PC-3 (cell line): ENCODE data around the gene IPO9. TPM values are rescaled to one million over a fixed set of nuclear protein-coding genes. Genes with fewer than 3 reads are reported as not detected.

Experiments
- ATAC-seq: fragments of 200-7000 bp; cut with Tn5 transposase; 2 replicates; pipeline ENCODE4 v1.9.1; 2020; ENCODE audit warnings: mild to moderate bottlenecking, moderate library complexity
- BruUV-seq: library from RNA; stranded (reverse); fragments of 400-500 nt; replicated peaks from 2 replicates; lab custom pipeline; 2021; lab: Mats Ljungman, UMichigan
- CTCF ChIA-PET: fragments of 300-600 bp; sonication (Branson Sonifier 250); formaldehyde crosslinking; loops from one replicate; lab custom pipeline; 2022; ENCODE audit warnings: antibody characterized with exemption; lab: Charles Lee
- POLR2A ChIA-PET: fragments of 300-600 bp; sonication (Branson Sonifier 250); formaldehyde crosslinking; loops from one replicate; lab custom pipeline; 2022; ENCODE audit warnings: antibody characterized with exemption; ENCODE audit not compliant: unreplicated experiment; lab: Charles Lee
- DNase-seq: peaks from one replicate; pipeline ENCODE4 v3.0.0-alpha.2; 2015
- H2AFZ ChIP-seq: fragments of 300-600 bp; sonication (generic); 2 replicates; pipeline ENCODE4 v1.6.0; 2016; ENCODE audit warnings: antibody characterized with exemption, low read length
- H3F3A ChIP-seq: fragments of 300-600 bp; sonication (generic); one replicate; pipeline ENCODE4 v1.6.0; 2017; ENCODE audit warnings: antibody characterized with exemption, low read length, control low read depth, mild to moderate bottlenecking; ENCODE audit not compliant: unreplicated experiment
- H3K27ac ChIP-seq: fragments of 300-600 bp; sonication (generic); 2 replicates; pipeline ENCODE4 v1.5.1; 2016; ENCODE audit warnings: mild to moderate bottlenecking, low read length
- H3K27me3 ChIP-seq: fragments of 300-600 bp; sonication (generic); 2 replicates; pipeline ENCODE4 v1.6.1; 2016; ENCODE audit warnings: low read length, mixed read lengths
- H3K36me3 ChIP-seq: fragments of 300-600 bp; sonication (generic); 2 replicates; pipeline ENCODE4 v1.6.1; 2016; ENCODE audit warnings: low read depth, mixed run types, low read length, mixed read lengths
- H3K4me1 ChIP-seq: fragments of 300-600 bp; sonication (generic); 2 replicates; pipeline ENCODE4 v1.5.1; 2016; ENCODE audit warnings: low read length; ENCODE audit not compliant: insufficient read depth
- H3K4me2 ChIP-seq: fragments of 300-600 bp; sonication (generic); 2 replicates; pipeline ENCODE4 v1.6.0; 2016; ENCODE audit warnings: low read length
- H3K4me3 ChIP-seq: fragments of 300-600 bp; sonication (generic); 2 replicates; pipeline ENCODE4 v1.5.1; 2016; ENCODE audit warnings: mild to moderate bottlenecking, low read length, mixed read lengths
- H3K79me2 ChIP-seq: fragments of 300-600 bp; sonication (generic); 2 replicates; pipeline ENCODE4 v1.6.1; 2017; ENCODE audit warnings: low read length, mixed read lengths
- H3K9ac ChIP-seq: fragments of 300-600 bp; sonication (generic); 2 replicates; pipeline ENCODE4 v1.6.0; 2016; ENCODE audit warnings: mild to moderate bottlenecking, low read length
- H3K9me2 ChIP-seq: fragments of 300-600 bp; sonication (generic); replicated peaks from 2 replicates; pipeline ENCODE4 v1.6.1; 2016; ENCODE audit warnings: mixed run types, low read length, mixed read lengths
- H3K9me3 ChIP-seq: fragments of 300-600 bp; sonication (generic); 2 replicates; pipeline ENCODE4 v1.6.1; 2016; ENCODE audit warnings: low read length, mixed read lengths
- H4K20me1 ChIP-seq: fragments of 300-600 bp; sonication (generic); 2 replicates; pipeline ENCODE4 v1.6.1; 2016; ENCODE audit warnings: low read length, mixed read lengths
- EZH2 ChIP-seq: fragments of 300-600 bp; sonication (generic); IDR thresholded peaks from one replicate; pipeline ENCODE4 v1.6.1; 2017; ENCODE audit warnings: antibody characterized with exemption, mild to moderate bottlenecking, low read length; ENCODE audit not compliant: unreplicated experiment
- EZH2phosphoT487 ChIP-seq: fragments of 300-600 bp; sonication (generic); IDR thresholded peaks from 2 replicates; pipeline ENCODE4 v1.6.1; 2018; ENCODE audit warnings: mild to moderate bottlenecking, antibody characterized with exemption, low read length, borderline replicate concordance
- intact Hi-C: fragments of 100-400 bp; cut with micrococcal nuclease; formaldehyde crosslinking; loops from 2 replicates; pipeline ENCODE4 v1.9.0; 2023
- total RNA-seq: library from RNA; depleted of rRNA; stranded (reverse); fragments of >200 nt; gene quantifications from 2 replicates; pipeline ENCODE4 v1.2.3, GENCODE V29; 2014
- TF ChIP-seq, protein P1 (sequence below): fragments of 300-600 bp; sonication (generic); conservative IDR thresholded peaks from 2 replicates; pipeline ENCODE4 v1.5.1; 2017; ENCODE audit warnings: antibody characterized with exemption, low read depth, mild to moderate bottlenecking, low read length

The IPO9 gene
- total RNA-seq, 1 experiment from 2014 or later = 21.6 TPM

DNA sequence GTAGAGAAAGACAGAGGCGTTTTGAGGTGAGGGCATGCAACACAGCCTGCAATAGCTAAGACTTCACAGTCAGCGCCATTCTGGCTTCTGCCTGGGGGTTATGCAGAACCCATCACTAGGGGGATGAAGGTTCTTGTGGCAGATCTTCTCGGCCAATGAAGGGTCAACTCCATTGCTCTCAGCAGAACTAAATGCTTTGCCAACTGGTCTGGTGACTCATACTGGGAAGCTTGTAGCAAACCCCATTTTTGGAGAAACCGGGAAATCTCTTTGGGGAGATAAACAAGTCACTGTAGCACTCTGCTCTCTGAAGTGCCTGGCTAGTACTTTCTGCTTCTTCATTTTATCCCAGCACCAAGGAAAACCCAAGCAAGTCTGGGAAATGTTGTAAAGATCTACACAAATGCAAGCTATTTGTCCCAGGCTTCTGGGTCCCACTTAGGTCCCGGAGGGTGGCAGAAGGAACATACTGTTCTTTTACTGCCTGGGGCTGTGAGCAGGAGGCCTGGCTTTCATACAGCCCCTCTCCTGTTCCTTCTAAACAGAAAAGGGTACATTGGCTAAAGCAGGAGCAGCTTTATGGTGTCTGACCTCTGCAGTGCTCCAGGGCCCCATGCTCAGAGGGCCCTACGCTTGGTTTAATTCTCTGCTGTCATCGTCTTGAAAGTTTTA lies 88.5 kb downstream of the IPO9 start:
- no peaks in the 10 kb centered on the region for H3K36me3 ChIP-seq
- TF ChIP-seq EZH2phosphoT487 (no peak), EZH2 (no peak)
- TF ChIP-seq, protein P1, sequence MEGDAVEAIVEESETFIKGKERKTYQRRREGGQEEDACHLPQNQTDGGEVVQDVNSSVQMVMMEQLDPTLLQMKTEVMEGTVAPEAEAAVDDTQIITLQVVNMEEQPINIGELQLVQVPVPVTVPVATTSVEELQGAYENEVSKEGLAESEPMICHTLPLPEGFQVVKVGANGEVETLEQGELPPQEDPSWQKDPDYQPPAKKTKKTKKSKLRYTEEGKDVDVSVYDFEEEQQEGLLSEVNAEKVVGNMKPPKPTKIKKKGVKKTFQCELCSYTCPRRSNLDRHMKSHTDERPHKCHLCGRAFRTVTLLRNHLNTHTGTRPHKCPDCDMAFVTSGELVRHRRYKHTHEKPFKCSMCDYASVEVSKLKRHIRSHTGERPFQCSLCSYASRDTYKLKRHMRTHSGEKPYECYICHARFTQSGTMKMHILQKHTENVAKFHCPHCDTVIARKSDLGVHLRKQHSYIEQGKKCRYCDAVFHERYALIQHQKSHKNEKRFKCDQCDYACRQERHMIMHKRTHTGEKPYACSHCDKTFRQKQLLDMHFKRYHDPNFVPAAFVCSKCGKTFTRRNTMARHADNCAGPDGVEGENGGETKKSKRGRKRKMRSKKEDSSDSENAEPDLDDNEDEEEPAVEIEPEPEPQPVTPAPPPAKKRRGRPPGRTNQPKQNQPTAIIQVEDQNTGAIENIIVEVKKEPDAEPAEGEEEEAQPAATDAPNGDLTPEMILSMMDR = no peak
- H3K9ac ChIP-seq = no peak overlapping the region
- no peak for DNase-seq
- CTCF ChIA-PET = no interaction called here
- H3K9me2 ChIP-seq = no peaks in the 10 kb centered on the region
- no peaks in the 10 kb centered on the region for H3K79me2 ChIP-seq
- ATAC-seq = no peak
- no peaks in the 10 kb centered on the region for H4K20me1 ChIP-seq
- H3F3A ChIP-seq = no peaks in the 10 kb centered on the region
- no peaks in the 10 kb centered on the region for H3K27me3 ChIP-seq
- H3K4me3 ChIP-seq = no peak overlapping the region
- H2AFZ ChIP-seq = no peak overlapping the region
- no peak overlapping the region for H3K4me2 ChIP-seq
- POLR2A ChIA-PET = no interaction called here
- BruUV-seq = no TSS peak
- intact Hi-C loops = no loop called here
- H3K9me3 ChIP-seq = no peaks in the 10 kb centered on the region
- H3K27ac ChIP-seq = no peak overlapping the region
- H3K4me1 ChIP-seq = no peaks in the 10 kb centered on the region

DNA sequence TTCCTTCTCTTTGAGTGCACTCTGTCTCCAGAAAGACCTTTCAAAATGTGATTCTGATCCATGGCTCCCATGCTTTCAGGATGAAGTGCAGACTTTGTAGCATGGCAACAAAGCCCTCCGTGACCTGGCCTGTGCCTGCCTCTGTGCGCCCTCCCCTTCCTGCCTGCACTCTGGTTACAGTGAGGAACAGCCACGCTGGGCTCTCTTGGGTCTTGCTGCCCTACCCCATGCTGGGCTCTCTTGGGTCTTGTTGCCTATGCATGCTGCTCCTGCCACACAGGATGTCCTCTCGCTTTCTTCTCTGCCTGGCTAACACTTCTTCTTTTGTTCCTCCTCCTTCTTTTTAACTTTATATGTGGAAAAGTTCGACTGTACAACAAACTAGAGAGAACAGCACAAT lies 89.4 kb downstream of the IPO9 start:
- Histone ChIP-seq H4K20me1 (no peaks in the 10 kb centered on the region), H3K27me3 (no peaks in the 10 kb centered on the region), H3K4me3 (no peak overlapping the region), H3K9me3 (no peaks in the 10 kb centered on the region), H3K79me2 (no peaks in the 10 kb centered on the region), H3K4me1 (no peaks in the 10 kb centered on the region), H3K36me3 (no peaks in the 10 kb centered on the region), H3K27ac (no peak overlapping the region), H3K4me2 (no peak overlapping the region), H3K9ac (no peak overlapping the region), H3F3A (no peaks in the 10 kb centered on the region), H2AFZ (no peak overlapping the region), H3K9me2 (no peaks in the 10 kb centered on the region)
- POLR2A ChIA-PET = no interaction called here
- intact Hi-C loops = no loop called here
- TF ChIP-seq EZH2 (no peak), EZH2phosphoT487 (no peak)
- TF ChIP-seq, protein P1 = no peak
- BruUV-seq = no TSS peak
- CTCF ChIA-PET = no interaction called here
- DNase-seq (no peak), ATAC-seq (no peak)

DNA sequence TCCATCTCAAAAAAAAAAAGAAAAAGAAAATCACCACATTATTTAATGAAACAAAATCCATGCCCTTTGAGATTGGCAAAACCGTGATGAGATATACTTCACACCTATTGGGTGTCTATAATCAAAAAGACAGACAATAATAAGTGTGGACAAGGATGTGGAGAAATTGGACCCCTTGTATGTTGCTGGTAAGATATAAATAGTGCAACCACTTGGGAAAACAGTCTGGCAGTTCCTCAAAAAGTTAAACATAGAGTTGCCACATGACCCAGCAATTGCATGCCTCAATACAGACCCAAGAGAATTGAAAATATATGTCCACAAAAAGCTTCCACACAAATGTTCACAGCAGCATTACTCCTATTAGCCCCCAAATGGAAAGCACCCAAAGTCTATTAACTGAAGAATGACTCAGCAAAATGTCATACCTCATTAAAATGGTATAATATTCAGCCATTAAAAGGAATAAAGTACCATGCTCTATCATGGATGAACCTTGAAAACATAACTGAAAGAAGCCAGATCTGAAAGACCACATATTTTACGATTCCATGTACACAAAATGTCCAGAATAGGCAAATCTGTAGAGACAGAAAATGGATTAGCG lies 93.1 kb downstream of the IPO9 start:
- TF ChIP-seq, protein P1 = no peak
- TF ChIP-seq EZH2 (no peak), EZH2phosphoT487 (no peak)
- Histone ChIP-seq H3K9ac (no peak overlapping the region), H3K79me2 (no peaks in the 10 kb centered on the region), H2AFZ (peak overlapping the region; percentile 57; the same call in 1 of the 2 replicates), H3K27me3 (no peaks in the 10 kb centered on the region), H4K20me1 (no peaks in the 10 kb centered on the region), H3K27ac (no peak overlapping the region), H3K9me3 (no peaks in the 10 kb centered on the region), H3K36me3 (no peaks in the 10 kb centered on the region), H3K4me1 (no peaks in the 10 kb centered on the region), H3K4me3 (no peak overlapping the region), H3K4me2 (no peak overlapping the region), H3K9me2 (no peaks in the 10 kb centered on the region), H3F3A (no peaks in the 10 kb centered on the region)
- ATAC-seq (no peak), DNase-seq (no peak)
- ChIA-PET POLR2A (no interaction called here), CTCF (no interaction called here)
- no TSS peak for BruUV-seq
- intact Hi-C loops = no loop called here
